SH-SY5Y (cell line): ENCODE measurements around the gene SSBP3.

Experiments
- GATA2 ChIP-seq: IDR thresholded peaks from 2 replicates; pipeline ENCODE4 v1.6.1; 2011; ENCODE audit warnings: mild to moderate bottlenecking, low read depth, low read length
- GATA3 ChIP-seq: IDR thresholded peaks from 2 replicates; pipeline ENCODE4 v1.6.1; 2011; ENCODE audit warnings: low read depth, mild to moderate bottlenecking, low read length, moderate library complexity

DNA sequence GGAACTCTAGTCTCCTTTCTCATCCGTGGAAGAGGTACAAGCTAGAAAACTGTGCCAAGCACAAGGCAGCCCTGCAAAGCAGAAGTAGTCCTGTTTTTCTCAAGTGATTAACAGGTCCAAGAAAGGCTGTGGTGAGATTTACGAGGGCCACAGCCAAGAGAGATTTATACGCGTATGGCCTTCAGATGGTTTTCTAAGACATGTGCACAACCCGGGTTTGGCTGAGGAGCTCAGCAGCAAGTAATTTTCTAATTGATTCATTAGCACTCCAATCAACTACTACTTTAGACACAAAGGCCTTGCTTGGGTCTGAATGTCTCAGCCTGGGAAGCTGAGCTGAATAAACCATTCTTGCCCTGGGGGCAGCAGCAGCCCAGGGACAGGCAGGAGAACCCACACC is 55.8 kb downstream of the SSBP3 start:
- no peak for TF ChIP-seq GATA2
- no peak for TF ChIP-seq GATA3
